Fibroblast of lung (primary cell): Measurements from ENCODE around the gene ROBO1. TPM values are rescaled to one million over a fixed set of nuclear protein-coding genes. Genes with fewer than 3 reads are reported as not detected.
A peak's percentile ranks its signal among the peaks of the same experiment; 100 is the strongest.

Experiments used
- DNase-seq, 2 donors: peaks; one replicate each; pipeline versions ENCODE4 v3.0.0 to v3.0.0-alpha.2; 2010; ENCODE audit warnings: low read depth in 2 of 2
- H2AFZ ChIP-seq: 2 replicates; pipeline ENCODE4 v1.5.1; 2012; ENCODE audit warnings: low read length, control low read depth, inconsistent platforms
- H3K27ac ChIP-seq: 2 replicates; pipeline ENCODE4 v1.5.1; 2011; ENCODE audit warnings: low read length, control low read depth; ENCODE audit not compliant: insufficient read depth
- H3K27me3 ChIP-seq: 2 replicates; pipeline ENCODE4 v1.5.1; 2011; ENCODE audit warnings: mild to moderate bottlenecking, low read length; ENCODE audit not compliant: control insufficient read depth, insufficient read depth
- H3K36me3 ChIP-seq: 2 replicates; pipeline ENCODE4 v1.5.1; 2011; ENCODE audit warnings: low read length; ENCODE audit not compliant: control insufficient read depth, insufficient read depth
- H3K4me1 ChIP-seq: 2 replicates; pipeline ENCODE4 v1.5.1; 2011; ENCODE audit warnings: low read length; ENCODE audit not compliant: control insufficient read depth, insufficient read depth; ENCODE audit errors: extremely low read depth
- H3K4me2 ChIP-seq: 2 replicates; pipeline ENCODE4 v1.5.1; 2011; ENCODE audit warnings: low read length, control low read depth; ENCODE audit not compliant: insufficient read depth; ENCODE audit errors: extremely low read depth
- H3K4me3 ChIP-seq, 4 experiments: fragments of 200-600 bp in 1 of 4; sonication (generic) in 1 of 4; replicated peaks in 1 of 4; 2 replicates each; pipeline ENCODE4 v1.5.1; 2011 to 2016; ENCODE audit warnings: low read length in 4 of 4, low read depth in 3 of 4, mild to moderate bottlenecking in 3 of 4, control low read depth in 2 of 4, inconsistent platforms in 1 of 4, mixed read lengths in 1 of 4; ENCODE audit not compliant: insufficient read depth in 1 of 4; ENCODE audit errors: control extremely low read depth in 1 of 4
- H3K79me2 ChIP-seq: 2 replicates; pipeline ENCODE4 v1.5.1; 2012; ENCODE audit warnings: mild to moderate bottlenecking, low read length, inconsistent platforms; ENCODE audit not compliant: control insufficient read depth, insufficient read depth
- H3K9ac ChIP-seq: 2 replicates; pipeline ENCODE4 v1.5.1; 2011; ENCODE audit warnings: mild to moderate bottlenecking, low read length, control low read depth; ENCODE audit not compliant: insufficient read depth
- H3K9me3 ChIP-seq: 2 replicates; pipeline ENCODE4 v1.5.1; 2012; ENCODE audit warnings: low read depth, low read length; ENCODE audit not compliant: control insufficient read depth, insufficient read depth
- H4K20me1 ChIP-seq: 2 replicates; pipeline ENCODE4 v1.5.1; 2011; ENCODE audit warnings: low read length; ENCODE audit not compliant: control insufficient read depth, insufficient read depth; ENCODE audit errors: extremely low read depth
- CTCF ChIP-seq, 2 donors: IDR thresholded peaks in 1 of 2; conservative IDR thresholded peaks in 1 of 2; 1 replicate in 1 of 2; 2 replicates in 1 of 2; pipeline ENCODE4 v1.5.1; 2011 to 2012; ENCODE audit warnings: low read length in 2 of 2, control low read depth in 1 of 2, inconsistent platforms in 1 of 2, low read depth in 1 of 2, mild to moderate bottlenecking in 1 of 2
- EZH2 ChIP-seq: IDR thresholded peaks from 2 replicates; pipeline ENCODE4 v1.5.1; 2012; ENCODE audit warnings: low read length, control low read depth, mild to moderate bottlenecking; ENCODE audit errors: missing control alignments
- polyA plus RNA-seq, 2 donors: library from polyadenylated mRNA; depleted of rRNA in 1 of 2; stranded (reverse) in 1 of 2; unstranded in 1 of 2; fragments of >200 nt; gene quantifications; 2 replicates each; pipeline ENCODE4 v1.2.1, GENCODE V29; 2011 to 2012; ENCODE audit warnings: missing spikeins in 1 of 2
- total RNA-seq: library from RNA; depleted of rRNA; stranded (reverse); fragments of >200 nt; gene quantifications from 2 replicates; pipeline ENCODE4 v1.2.1, GENCODE V29; 2014

ROBO1 gene
- total and polyA plus RNA-seq, 2 donors (not counting 1 experiment from before 2014, with no cell fraction given) = 53.8 to 104 TPM

- TF ChIP-seq CTCF (conservative IDR thresholded peaks at IDR 0.05 in 1 of 2, IDR thresholded peaks at IDR 0.05 in 1 of 2; ENCODE audit: low read depth in 1 of 2, low read length in 2 of 2) = no peak
- TF ChIP-seq EZH2 = no peak
These were observed 362.6 kb downstream of the ROBO1 start for GRCh38 chr3:79405183-79405582.

DNA sequence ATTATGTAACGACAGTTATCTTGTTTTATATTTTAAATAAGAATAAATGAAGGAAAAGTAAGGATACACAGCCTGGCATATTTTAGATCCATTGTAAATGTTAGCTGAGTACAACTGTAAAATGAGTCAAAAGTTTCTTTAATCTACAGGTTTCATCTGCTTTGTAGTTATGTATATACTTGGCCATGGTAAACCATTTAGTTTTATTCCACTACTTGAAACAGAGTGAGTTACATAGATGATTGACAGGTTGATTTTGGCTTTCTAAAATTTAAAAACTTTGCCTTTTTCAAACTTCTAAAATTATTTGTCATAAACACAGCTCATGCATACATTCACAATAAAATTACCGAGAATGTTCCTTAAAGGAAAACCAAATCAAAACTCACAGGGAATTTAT is 371.2 kb downstream of the ROBO1 start:
- DNase-seq = no peak
- Histone ChIP-seq H3K9me3 (no peaks in the 10 kb centered on the region), H2AFZ (no peak overlapping the region), H3K27me3 (no peaks in the 10 kb centered on the region), H3K4me2 (no peak overlapping the region), H3K4me1 (no peaks in the 10 kb centered on the region), H3K9ac (no peak overlapping the region), H3K27ac (no peak overlapping the region), H3K4me3 (no peak overlapping the region), H4K20me1 (no peaks in the 10 kb centered on the region), H3K36me3 (no peaks in the 10 kb centered on the region), H3K79me2 (no peaks in the 10 kb centered on the region)
- TF ChIP-seq CTCF (conservative IDR thresholded peaks at IDR 0.05 in 1 of 2, IDR thresholded peaks at IDR 0.05 in 1 of 2; ENCODE audit: low read depth in 1 of 2, low read length in 2 of 2) = no peak
- no peak for TF ChIP-seq EZH2

More at GRCh38 chr3:79405183-79405582, 362.6 kb downstream of the ROBO1 start:
- Histone ChIP-seq H3K9ac (no peak overlapping the region), H4K20me1 (no peaks in the 10 kb centered on the region), H3K36me3 (no peaks in the 10 kb centered on the region), H3K27ac (no peak overlapping the region), H3K79me2 (no peaks in the 10 kb centered on the region), H3K4me1 (no peaks in the 10 kb centered on the region), H3K27me3 (no peaks in the 10 kb centered on the region), H2AFZ (no peak overlapping the region), H3K4me3 (no peak overlapping the region), H3K9me3 (no peaks in the 10 kb centered on the region), H3K4me2 (no peak overlapping the region)
- DNase-seq = no peak

DNA sequence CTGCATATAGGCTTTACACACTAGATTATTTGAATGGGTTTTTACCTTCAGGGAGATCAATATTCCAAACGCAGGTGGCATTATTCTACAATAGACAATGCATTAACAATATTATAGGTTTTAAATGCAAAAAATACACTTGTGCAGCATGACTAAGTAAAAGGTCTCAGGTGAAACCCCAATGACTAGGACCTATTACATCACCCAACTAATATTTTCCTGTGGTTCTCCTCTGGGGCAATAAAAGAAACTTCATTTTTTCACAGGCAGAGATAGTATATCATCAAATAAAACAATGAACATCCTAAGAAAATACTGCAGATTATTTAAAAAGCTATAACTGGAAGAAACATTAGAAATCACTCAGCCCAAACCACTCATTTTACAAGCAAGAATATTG is 375.3 kb downstream of the ROBO1 start:
- Histone ChIP-seq H3K9me3 (no peaks in the 10 kb centered on the region), H3K79me2 (no peaks in the 10 kb centered on the region), H3K4me1 (no peaks in the 10 kb centered on the region), H3K27me3 (no peaks in the 10 kb centered on the region), H3K27ac (no peak overlapping the region), H3K4me3 (no peak overlapping the region), H3K9ac (no peak overlapping the region), H3K4me2 (no peak overlapping the region), H4K20me1 (no peaks in the 10 kb centered on the region), H2AFZ (no peak overlapping the region), H3K36me3 (no peaks in the 10 kb centered on the region)
- no peak for TF ChIP-seq CTCF (conservative IDR thresholded peaks at IDR 0.05 in 1 of 2, IDR thresholded peaks at IDR 0.05 in 1 of 2; ENCODE audit: low read depth in 1 of 2, low read length in 2 of 2)
- no peak for TF ChIP-seq EZH2
- DNase-seq = peak in 1 of 2 donors; percentile 32
